ENCODE measurements around the gene HES3.

DNA sequence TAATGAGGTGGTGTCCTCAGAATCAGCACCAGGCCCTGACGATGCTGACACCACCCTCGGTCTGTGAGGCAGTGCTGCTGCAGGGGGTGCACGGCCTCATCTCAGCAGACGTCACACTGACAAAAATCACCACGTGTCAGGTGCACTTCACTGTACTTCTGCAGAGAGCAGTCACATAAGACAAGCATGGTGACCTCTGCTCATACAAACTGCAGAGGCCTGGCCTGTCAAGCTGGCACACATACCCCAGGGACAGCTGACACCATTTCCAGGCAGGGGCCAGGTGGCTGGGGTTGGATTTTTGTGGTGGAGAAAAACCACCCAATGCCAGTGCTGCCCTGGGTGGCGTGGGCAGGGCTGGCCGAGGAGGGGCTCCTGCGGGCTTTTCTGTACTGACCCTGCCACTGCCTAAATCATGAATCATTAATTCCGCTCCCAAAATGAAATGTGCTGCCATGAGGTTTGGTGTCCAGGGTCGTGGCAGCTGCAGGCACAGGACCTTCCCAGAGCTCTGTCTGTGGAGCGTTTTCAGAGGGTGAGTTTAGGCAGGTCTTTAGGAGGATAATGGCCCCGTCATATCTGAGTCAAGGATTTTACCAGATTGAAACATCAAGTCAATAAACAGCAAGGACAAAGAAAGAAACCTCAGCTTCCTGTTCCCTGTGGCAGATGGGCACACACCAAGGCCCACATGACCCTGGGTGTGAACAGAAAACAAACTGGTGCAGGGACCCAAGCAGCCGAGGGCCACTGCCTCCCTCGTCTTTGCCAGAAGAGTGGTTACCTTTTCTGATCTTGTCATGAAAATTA is 50.3 kb downstream of the HES3 start:
- TF ChIP-seq CTCF (IDR thresholded peaks at IDR 0.05) (no peak), POLR2A (IDR thresholded peaks at IDR 0.05) (no peak)

Measured in body of pancreas (tissue), 4 donors.